ENCODE data around the gene KRT20.

Gene KRT20

DNA sequence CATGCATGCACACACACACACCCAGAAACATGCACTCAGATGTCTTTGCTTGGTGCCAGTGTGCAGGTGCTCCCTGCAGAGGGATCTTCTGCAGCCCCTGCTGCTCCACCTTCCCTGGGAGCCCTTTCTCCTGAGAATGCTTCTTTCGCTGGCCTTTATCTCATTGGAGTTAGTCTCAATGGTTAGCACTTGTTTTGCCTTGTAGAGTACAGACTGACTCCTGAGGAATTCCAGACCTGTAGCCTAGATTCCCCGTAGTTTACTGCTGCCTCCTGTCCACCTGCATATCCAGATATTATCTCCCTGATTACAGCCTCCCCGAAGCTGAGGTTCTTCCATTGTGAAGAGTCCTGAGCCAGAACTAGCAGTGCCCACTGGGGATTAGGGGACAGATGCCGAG, 14.9 kb downstream of the KRT20 start:
- Histone ChIP-seq H2BK15ac (replicated peaks; ENCODE audit: low read depth) (no peak overlapping the region), H3K18ac (ENCODE audit: low read length) (no peak overlapping the region), H4K5ac (ENCODE audit: low read length) (no peak overlapping the region), H3K27me3 (ENCODE audit: insufficient read depth, low read length, poor library complexity) (no peaks in the 10 kb centered on the region), H3K36me3 (ENCODE audit: control insufficient read depth, insufficient read depth, low read length) (no peaks in the 10 kb centered on the region), H2AK5ac (ENCODE audit: low read length) (no peak overlapping the region), H3K27ac (ENCODE audit: low read depth, low read length) (no peak overlapping the region), H3K4me1 (ENCODE audit: control insufficient read depth, low read depth, low read length) (no peaks in the 10 kb centered on the region), H3K79me2 (ENCODE audit: control insufficient read depth, insufficient read depth, low read length) (no peaks in the 10 kb centered on the region), H3K4me3 (ENCODE audit: low read length) (no peak overlapping the region), H3K9ac (ENCODE audit: low read length) (no peak overlapping the region), H3K79me1 (ENCODE audit: low read length) (no peaks in the 10 kb centered on the region), H3K56ac (ENCODE audit: low read length) (no peak overlapping the region), H4K8ac (ENCODE audit: low read depth, low read length) (no peak overlapping the region), H2BK5ac (ENCODE audit: low read length) (no peak overlapping the region), H3K23ac (ENCODE audit: low read length) (no peak overlapping the region), H3K4ac (ENCODE audit: low read depth, low read length) (no peak overlapping the region), H2BK120ac (ENCODE audit: low read depth, low read length) (no peak overlapping the region), H3K4me2 (ENCODE audit: low read length) (no peak overlapping the region)
- peak; percentile 3 for DNase-seq
- no CpG with 5 or more reads among the region's 4 CpGs for WGBS (ENCODE audit: extremely low coverage, insufficient coverage, low lambda C conversion rate)

GRCh38 chr17:40866838-40867237, 18.2 kb downstream of the KRT20 start, which contains the start of gene KRT12:
Gene KRT12, minus strand, starts transcription at chr17:40867223. Its CDS starts 37 bp downstream, at chr17:40867186.
- no peak within 1 kb of the TSS for H3K18ac ChIP-seq (ENCODE audit: low read length)
- H3K4me2 ChIP-seq (ENCODE audit: low read length), result no peak within 1 kb of the TSS
- H4K5ac ChIP-seq (ENCODE audit: low read length), result no peak within 1 kb of the TSS
- H2BK5ac ChIP-seq (ENCODE audit: low read length), result no peak within 1 kb of the TSS
- no peaks in the 10 kb centered on the region for H3K36me3 ChIP-seq (ENCODE audit: control insufficient read depth, insufficient read depth, low read length)
- H2AK5ac ChIP-seq (ENCODE audit: low read length), result no peak within 1 kb of the TSS
- no peaks in the 10 kb centered on the region for H3K4me1 ChIP-seq (ENCODE audit: control insufficient read depth, low read depth, low read length)
- no peaks in the 10 kb centered on the region for H3K79me2 ChIP-seq (ENCODE audit: control insufficient read depth, insufficient read depth, low read length)
- H4K8ac ChIP-seq (ENCODE audit: low read depth, low read length), result no peak within 1 kb of the TSS
- WGBS (ENCODE audit: extremely low coverage, insufficient coverage, low lambda C conversion rate), result no CpG with 5 or more reads among the region's 8 CpGs
- no peak within 1 kb of the TSS for H2BK15ac ChIP-seq (replicated peaks; ENCODE audit: low read depth)
- H3K27me3 ChIP-seq (ENCODE audit: insufficient read depth, low read length, poor library complexity), result no peaks in the 10 kb centered on the region
- no peak within 1 kb of the TSS for H2BK120ac ChIP-seq (ENCODE audit: low read depth, low read length)
- no peak within 1 kb of the TSS for H3K4me3 ChIP-seq (ENCODE audit: low read length)
- H3K56ac ChIP-seq (ENCODE audit: low read length), result no peak within 1 kb of the TSS
- H3K79me1 ChIP-seq (ENCODE audit: low read length), result no peaks in the 10 kb centered on the region
- no peak within 1 kb of the TSS for H3K9ac ChIP-seq (ENCODE audit: low read length)
- no peak within 1 kb of the TSS for H3K23ac ChIP-seq (ENCODE audit: low read length)
- no peak within 1 kb of the TSS for H3K4ac ChIP-seq (ENCODE audit: low read depth, low read length)
- no peak within 1 kb of the TSS for H3K27ac ChIP-seq (ENCODE audit: low read depth, low read length)
- no peak for DNase-seq

DNA sequence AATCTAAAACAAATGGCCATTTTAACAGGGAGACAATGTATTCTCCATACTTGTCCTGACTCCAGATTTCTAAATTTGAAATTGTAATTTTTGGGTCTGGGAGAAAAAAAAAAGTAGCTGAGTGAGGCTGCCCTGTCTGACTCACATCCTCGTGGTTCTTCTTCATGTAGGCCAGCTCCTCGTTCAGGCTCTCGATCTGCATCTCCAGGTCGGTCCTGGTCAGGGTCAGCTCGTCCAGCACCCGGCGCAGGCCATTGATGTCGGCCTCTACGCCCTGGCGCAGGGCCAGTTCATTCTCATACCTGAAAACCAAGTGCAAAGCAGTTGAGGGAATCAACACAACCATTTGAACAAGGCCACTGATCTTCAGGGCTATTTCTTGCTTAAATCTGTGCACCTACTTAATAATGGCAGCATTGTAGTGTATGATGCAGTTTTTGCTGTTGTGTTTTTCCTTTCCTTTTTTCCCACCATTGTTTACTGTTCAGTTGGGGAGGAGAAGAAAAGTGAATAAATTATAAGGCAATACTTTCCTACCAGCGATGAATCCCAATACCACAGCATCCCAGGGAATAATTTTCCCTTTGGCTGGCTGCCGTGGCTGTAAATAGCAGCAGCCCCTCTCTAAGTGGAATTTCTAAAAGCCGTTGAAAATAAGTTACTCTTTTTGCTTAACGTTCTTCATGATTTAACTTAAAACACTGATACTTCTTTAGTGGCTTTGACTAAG, 20.2 kb downstream of the KRT20 start:
- Histone ChIP-seq H2BK120ac (ENCODE audit: low read depth, low read length) (no peak overlapping the region), H3K4me2 (ENCODE audit: low read length) (no peak overlapping the region), H4K5ac (ENCODE audit: low read length) (no peak overlapping the region), H2AK5ac (ENCODE audit: low read length) (no peak overlapping the region), H4K8ac (ENCODE audit: low read depth, low read length) (no peak overlapping the region), H3K36me3 (ENCODE audit: control insufficient read depth, insufficient read depth, low read length) (no peaks in the 10 kb centered on the region), H3K79me1 (ENCODE audit: low read length) (no peaks in the 10 kb centered on the region), H3K27me3 (ENCODE audit: insufficient read depth, low read length, poor library complexity) (no peaks in the 10 kb centered on the region), H3K23ac (ENCODE audit: low read length) (no peak overlapping the region), H3K4me3 (ENCODE audit: low read length) (no peak overlapping the region), H3K27ac (ENCODE audit: low read depth, low read length) (no peak overlapping the region), H3K56ac (ENCODE audit: low read length) (no peak overlapping the region), H2BK5ac (ENCODE audit: low read length) (no peak overlapping the region), H3K9ac (ENCODE audit: low read length) (no peak overlapping the region), H2BK15ac (replicated peaks; ENCODE audit: low read depth) (no peak overlapping the region), H3K4ac (ENCODE audit: low read depth, low read length) (no peak overlapping the region), H3K18ac (ENCODE audit: low read length) (no peak overlapping the region), H3K79me2 (ENCODE audit: control insufficient read depth, insufficient read depth, low read length) (no peaks in the 10 kb centered on the region), H3K4me1 (ENCODE audit: control insufficient read depth, low read depth, low read length) (no peaks in the 10 kb centered on the region)
- WGBS (ENCODE audit: extremely low coverage, insufficient coverage, low lambda C conversion rate), result no CpG with 5 or more reads among the region's 14 CpGs
- no peak for DNase-seq

DNA sequence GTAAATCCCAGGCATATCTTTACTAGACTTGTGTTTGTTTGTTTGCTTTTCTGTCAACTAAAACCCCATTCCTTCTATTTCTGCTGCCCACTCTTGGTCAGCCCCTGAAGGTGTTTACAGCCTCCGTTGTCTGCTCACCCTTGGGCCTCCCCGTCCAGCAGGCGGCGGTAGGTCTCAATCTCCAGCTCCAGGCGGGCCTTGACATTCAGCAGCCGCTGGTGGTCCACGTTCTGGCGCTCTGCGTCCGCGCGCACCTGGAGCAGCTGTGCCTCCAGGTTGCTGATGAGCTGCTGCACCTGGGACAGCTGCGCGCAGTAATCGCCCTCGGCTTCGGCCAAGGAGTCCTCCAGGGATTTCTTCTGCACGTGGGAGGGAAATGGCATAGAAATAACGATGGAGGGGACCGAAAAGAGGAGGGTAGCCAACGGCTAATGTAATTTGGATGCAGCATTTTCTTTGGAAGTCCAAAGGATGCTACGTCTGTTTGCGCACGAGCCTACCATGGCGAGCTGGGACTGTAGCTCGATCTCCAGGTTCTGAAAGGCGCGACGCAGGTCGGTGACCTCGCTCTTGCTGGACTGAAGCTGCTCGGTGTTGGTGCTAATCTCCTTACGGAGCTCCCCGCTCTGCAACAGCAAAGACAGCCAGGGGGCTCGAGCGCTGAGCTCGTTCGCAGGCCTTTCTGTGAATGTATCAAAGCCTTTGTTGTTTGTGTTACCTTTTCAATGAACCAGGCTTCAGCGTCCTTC, 21.9 kb downstream of the KRT20 start:
- no peaks in the 10 kb centered on the region for H3K79me1 ChIP-seq (ENCODE audit: low read length)
- no peak overlapping the region for H3K27ac ChIP-seq (ENCODE audit: low read depth, low read length)
- H3K79me2 ChIP-seq (ENCODE audit: control insufficient read depth, insufficient read depth, low read length), result no peaks in the 10 kb centered on the region
- peak; percentile 83 for DNase-seq
- H3K56ac ChIP-seq (ENCODE audit: low read length), result no peak overlapping the region
- no peak overlapping the region for H2BK5ac ChIP-seq (ENCODE audit: low read length)
- no peaks in the 10 kb centered on the region for H3K4me1 ChIP-seq (ENCODE audit: control insufficient read depth, low read depth, low read length)
- H4K8ac ChIP-seq (ENCODE audit: low read depth, low read length), result no peak overlapping the region
- H3K4me2 ChIP-seq (ENCODE audit: low read length), result no peak overlapping the region
- no peak overlapping the region for H3K23ac ChIP-seq (ENCODE audit: low read length)
- no peak overlapping the region for H3K4me3 ChIP-seq (ENCODE audit: low read length)
- no peak overlapping the region for H2AK5ac ChIP-seq (ENCODE audit: low read length)
- no peak overlapping the region for H4K5ac ChIP-seq (ENCODE audit: low read length)
- no peak overlapping the region for H3K18ac ChIP-seq (ENCODE audit: low read length)
- WGBS (ENCODE audit: extremely low coverage, insufficient coverage, low lambda C conversion rate), result no CpG with 5 or more reads among the region's 39 CpGs
- no peak overlapping the region for H3K4ac ChIP-seq (ENCODE audit: low read depth, low read length)
- no peak overlapping the region for H2BK120ac ChIP-seq (ENCODE audit: low read depth, low read length)
- no peaks in the 10 kb centered on the region for H3K36me3 ChIP-seq (ENCODE audit: control insufficient read depth, insufficient read depth, low read length)
- H2BK15ac ChIP-seq (replicated peaks; ENCODE audit: low read depth), result no peak overlapping the region
- no peaks in the 10 kb centered on the region for H3K27me3 ChIP-seq (ENCODE audit: insufficient read depth, low read length, poor library complexity)
- H3K9ac ChIP-seq (ENCODE audit: low read length), result no peak overlapping the region

- Histone ChIP-seq H3K4ac (ENCODE audit: low read depth, low read length) (no peak overlapping the region), H3K9ac (ENCODE audit: low read length) (no peak overlapping the region), H2BK15ac (replicated peaks; ENCODE audit: low read depth) (no peak overlapping the region), H3K23ac (ENCODE audit: low read length) (no peak overlapping the region), H3K27ac (ENCODE audit: low read depth, low read length) (no peak overlapping the region), H3K4me1 (ENCODE audit: control insufficient read depth, low read depth, low read length) (no peaks in the 10 kb centered on the region), H3K4me2 (ENCODE audit: low read length) (no peak overlapping the region), H3K27me3 (ENCODE audit: insufficient read depth, low read length, poor library complexity) (no peaks in the 10 kb centered on the region), H3K36me3 (ENCODE audit: control insufficient read depth, insufficient read depth, low read length) (no peaks in the 10 kb centered on the region), H3K79me2 (ENCODE audit: control insufficient read depth, insufficient read depth, low read length) (no peaks in the 10 kb centered on the region), H3K79me1 (ENCODE audit: low read length) (no peaks in the 10 kb centered on the region), H2BK120ac (ENCODE audit: low read depth, low read length) (no peak overlapping the region), H4K8ac (ENCODE audit: low read depth, low read length) (no peak overlapping the region), H3K56ac (ENCODE audit: low read length) (no peak overlapping the region), H3K4me3 (ENCODE audit: low read length) (no peak overlapping the region), H2BK5ac (ENCODE audit: low read length) (no peak overlapping the region), H2AK5ac (ENCODE audit: low read length) (no peak overlapping the region), H3K18ac (ENCODE audit: low read length) (no peak overlapping the region), H4K5ac (ENCODE audit: low read length) (no peak overlapping the region)
- DNase-seq, result no peak
- WGBS (ENCODE audit: extremely low coverage, insufficient coverage, low lambda C conversion rate), result no CpG with 5 or more reads among the region's 2 CpGs
Observed at GRCh38 chr17:40859536-40859935, 25.5 kb downstream of the KRT20 start.

Data from mesendoderm (in vitro differentiated cells).